Activated CD8-positive, alpha-beta memory T cell treated with anti-CD3 and anti-CD28 coated beads for 1 hour (primary cell): Measurements from ENCODE around the gene PHTF2.
"Not testable (repeated sequence)": the region's sequence is repeated elsewhere in the genome, so short reads cannot be mapped to it uniquely, and the experiment has no call there.

ENCODE experiments used
- DNase-seq, 2 donors: peaks; one replicate each; pipeline ENCODE4 v3.0.0-alpha.2; 2020; ENCODE audit warnings: low read depth in 1 of 2; ENCODE audit errors: extremely low read depth in 1 of 2

The PHTF2 gene

DNA sequence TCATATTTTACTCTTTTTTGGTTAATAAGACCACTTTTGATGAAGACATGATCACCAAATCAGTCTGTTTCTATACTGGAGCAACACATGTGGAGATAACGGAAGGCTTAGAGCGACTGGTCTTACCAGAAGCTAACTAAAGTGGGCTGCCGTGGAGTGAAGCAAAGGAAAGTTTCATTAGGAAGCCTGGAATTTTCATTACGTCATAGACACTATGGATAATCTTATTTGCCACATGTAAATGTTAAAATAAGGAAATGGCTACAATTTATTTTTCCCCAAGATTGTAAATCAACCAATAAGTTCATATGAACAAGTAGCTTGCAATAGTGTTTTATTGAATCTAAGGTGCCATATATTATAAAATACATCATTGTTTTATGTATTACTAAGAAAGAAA is 185.4 kb downstream of the PHTF2 start:
- DNase-seq: no peak

- no peak for DNase-seq
These were observed 186.8 kb downstream of the PHTF2 start for GRCh38 chr7:77985232-77985973.

DNA sequence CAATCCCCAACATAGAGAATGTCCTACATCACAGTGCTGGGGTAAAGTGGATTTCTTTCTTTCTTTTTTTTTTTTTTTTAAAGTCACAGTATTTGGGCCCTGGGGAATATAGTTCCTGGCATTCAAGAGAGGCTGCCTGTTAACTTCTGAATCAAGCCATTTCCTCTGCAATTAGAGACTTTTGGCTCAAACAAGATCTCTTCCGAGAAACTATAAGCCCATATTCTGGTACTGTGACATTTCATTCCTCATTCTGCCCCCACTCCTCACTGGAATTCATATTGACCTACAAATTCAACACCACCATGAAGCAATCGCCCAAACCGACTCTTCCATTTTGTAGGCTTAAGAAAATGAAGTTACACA is 187.4 kb downstream of the PHTF2 start:
- DNase-seq: no peak

GRCh38 chr7:77989981-77990566 is 191.5 kb downstream of the PHTF2 start:
- DNase-seq: no peak

DNA sequence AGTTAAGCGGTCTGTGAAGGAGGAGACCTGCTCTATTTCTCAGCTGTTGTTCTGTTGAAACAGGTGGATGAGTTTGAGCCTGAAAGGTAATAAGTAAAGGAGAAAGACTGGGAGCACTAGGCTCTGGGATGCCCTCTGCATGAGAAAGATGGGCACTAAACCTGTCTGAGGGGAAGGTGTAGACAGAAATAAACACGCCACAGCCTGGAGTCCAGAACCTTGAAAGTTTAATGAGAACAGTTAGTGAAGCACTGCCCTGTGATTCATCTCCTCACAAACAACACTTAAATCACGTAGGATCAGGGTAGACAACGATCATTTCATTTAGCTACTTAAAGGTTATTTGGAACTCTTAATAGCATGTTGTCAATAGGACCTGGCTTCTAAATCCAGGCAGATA is 193.1 kb downstream of the PHTF2 start:
- DNase-seq: no peak

GRCh38 chr7:77993838-77994237 is 195.3 kb downstream of the PHTF2 start:
- DNase-seq: no peak

DNA sequence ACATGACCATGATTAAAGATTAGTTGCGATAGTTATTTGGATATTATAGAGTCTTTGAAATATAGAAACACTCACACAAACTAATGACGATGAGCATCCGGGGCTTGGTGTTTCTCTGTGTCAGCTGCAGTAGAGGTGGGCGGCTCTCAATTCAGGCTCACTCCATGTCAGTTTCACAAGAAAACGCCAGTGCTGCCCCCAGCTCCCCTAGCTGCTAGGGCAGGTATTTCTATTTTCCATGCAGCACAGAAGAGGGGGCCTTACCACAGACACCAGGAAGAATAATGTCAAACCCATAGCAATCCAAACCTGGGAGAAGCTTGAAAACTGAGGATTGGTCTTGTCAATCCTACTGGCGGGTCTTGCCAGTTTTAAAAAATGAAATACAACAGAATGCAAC is 197.1 kb downstream of the PHTF2 start:
- DNase-seq: no peak

GRCh38 chr7:77999168-77999567 is 200.6 kb downstream of the PHTF2 start:
- DNase-seq: not testable (repeated sequence)

DNA sequence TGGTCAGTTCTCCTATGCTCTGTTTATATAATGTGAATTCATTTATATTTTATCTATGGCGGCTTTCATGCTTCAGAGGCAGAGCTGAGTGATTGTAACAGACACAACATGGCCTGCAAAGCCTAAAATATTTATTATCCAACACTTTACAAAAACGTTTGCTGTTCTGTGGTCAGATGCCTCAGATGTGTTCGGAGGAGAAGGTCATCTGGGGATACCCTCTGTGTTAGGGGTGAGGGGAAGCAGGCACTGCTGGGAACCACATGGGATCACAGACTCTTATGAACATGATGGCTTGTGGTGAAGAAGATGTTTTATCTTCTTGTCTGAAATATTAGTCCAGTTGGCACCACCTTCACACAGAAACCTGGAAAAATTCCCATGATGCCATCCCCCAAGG is 203.4 kb downstream of the PHTF2 start:
- no peak for DNase-seq

- no peak for DNase-seq
These were observed 204.1 kb downstream of the PHTF2 start for GRCh38 chr7:78002715-78003114.

DNA sequence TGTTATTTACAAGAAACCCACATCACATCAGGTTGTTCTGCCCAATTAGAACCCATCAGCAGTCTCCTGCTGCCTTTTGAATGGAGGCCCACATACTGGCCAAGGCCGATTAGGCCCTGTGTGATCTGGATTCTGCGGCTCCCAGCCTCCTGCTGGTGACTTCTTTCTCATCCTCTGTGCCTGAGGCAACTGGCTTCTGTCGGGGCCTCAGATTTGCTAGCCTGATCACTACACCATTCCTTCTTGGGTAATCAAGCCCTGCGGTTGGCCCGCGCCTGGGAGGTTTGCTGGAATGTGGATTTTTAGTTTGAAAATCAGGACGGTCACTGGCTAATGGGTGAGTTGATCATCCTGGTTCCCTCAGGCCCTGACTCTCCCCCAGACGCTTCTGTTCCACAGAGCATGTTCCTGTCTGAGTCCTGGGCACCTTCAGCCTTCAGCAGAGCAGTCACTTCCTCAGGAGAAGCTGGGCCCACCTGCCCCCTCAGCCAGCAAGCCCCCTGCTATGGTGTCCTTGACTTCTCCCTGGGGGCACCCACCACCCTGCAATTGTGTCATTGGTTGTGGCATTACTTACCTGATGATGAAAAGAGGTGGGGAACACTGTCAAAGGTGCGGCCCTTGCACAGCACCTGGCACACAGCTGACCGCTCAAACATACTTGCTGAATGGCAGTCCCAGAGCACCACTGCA is 207.6 kb downstream of the PHTF2 start:
- no peak for DNase-seq
